HG02571 (cell line): Measurements from ENCODE around the gene NSD2.

Source experiments
- ATAC-seq: cut with Tn5 transposase; IDR thresholded peaks from one replicate; pipeline ENCODE4 v1.9.1; 2021; ENCODE audit warnings: mild to moderate bottlenecking, moderate library complexity; ENCODE audit not compliant: unreplicated experiment

Gene NSD2

DNA sequence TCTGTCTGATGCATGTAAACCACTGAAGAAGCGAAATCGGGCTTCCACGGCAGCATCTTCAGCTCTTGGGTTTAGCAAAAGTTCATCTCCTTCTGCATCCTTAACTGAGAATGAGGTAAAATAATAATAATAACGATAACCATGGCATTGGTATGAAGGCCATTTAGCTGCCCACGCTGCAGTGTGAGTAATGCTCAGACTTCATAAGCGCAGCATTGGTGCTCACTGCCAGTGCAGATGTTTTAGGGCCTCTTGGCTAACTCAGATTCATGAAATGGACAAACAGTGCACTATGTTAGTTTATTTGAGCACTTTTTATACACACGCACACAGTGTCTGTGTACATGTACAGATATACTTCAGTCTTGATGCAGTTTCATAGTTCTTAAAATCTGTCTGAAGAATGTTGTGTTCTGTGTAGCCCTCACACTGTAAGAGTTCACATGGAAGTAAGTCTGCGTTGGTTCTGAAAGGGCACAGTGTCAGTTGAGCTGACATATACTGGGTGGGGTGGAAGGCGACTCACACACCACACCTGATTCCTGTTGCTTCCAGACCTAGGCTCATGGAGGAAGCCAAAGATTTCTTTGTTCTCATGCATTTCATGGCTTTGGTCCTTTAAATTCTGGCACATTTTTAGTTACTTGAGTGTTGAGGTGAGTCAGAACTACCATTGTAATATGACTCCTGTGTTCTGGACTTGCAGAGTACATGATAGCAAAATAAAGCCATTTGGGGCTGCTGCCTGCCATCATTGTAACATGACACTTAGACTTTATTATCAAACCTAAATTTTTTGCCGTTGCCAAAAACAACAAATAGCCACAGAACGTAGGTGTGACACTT lies 68.7 kb downstream of the NSD2 start:
- ATAC-seq: no peak

DNA sequence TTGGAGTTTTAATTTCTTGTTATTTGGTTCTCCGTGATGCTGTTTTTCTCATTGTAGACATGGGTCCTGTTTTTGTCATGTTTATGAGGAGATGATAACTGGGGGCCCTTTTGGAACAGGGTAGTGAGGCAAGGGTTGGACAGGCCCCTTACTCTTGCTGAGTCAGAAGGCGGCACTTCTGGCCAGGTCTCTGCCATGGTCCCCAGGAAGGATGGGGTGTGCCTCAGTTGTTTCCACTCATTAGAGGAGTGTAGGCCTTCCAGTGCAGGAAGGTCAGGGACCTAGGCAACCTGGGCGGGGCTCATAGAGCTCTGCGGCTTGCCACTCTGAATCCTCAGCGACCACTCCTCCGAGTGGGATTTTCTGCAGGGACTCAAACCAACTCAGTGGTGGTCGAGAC lies 69.4 kb downstream of the NSD2 start:
- no peak for ATAC-seq

DNA sequence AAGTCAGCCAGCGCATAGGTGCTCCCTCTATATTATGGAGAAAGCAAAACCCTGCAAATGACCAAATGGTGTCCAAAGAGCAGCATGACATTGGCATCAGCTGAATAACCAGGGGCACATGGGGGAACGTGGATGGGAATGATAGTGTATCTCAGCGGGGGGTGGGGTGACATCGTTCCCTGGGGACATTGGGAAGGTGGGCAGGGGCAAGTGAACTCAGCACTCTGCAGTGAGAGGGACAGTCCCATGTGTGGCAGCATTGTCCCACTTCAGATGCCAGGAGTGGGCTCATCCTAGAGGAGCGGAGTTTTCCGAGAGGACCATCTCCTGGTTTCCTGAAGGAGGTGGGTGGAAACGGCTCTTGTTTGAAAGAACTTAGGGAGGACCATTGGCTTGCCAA lies 72.7 kb downstream of the NSD2 start:
- ATAC-seq: no peak

DNA sequence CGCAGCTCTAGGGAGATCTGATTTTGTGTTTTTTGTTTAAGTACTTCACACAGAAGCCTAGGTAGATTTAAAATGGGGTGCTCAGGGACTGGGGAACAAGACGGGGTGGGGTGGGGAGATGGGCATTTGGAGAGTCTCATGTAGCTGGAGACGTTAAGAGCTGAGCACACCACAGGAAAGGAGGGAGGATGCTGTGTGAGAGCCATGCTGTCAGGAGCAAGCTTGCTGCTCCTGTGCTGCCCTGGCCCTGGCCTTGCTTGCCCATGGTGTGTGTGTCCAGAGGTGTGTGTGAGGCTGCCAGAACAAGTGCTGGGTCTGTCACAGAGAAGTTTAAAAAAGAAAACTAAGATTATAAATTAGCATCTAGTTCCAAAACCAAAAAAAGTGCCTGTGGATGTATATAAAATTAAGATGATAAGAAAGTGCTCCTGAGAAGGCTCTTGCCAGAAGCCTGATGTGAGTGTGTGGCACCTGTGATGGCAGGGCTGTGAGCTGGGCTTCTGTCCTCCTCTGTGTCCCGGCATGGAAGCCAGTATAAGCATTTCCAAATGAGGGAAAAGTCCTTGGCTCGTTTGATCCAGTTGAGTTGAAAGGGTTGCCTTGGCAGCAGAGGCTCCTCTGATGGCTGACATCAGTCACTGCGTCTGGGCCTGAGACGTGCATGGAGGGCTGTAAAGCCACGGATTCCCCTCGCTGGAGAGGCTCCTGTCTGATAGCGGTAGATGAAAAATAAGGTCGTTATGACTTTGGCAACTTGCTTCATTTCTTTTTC lies 74.1 kb downstream of the NSD2 start:
- no peak for ATAC-seq

DNA sequence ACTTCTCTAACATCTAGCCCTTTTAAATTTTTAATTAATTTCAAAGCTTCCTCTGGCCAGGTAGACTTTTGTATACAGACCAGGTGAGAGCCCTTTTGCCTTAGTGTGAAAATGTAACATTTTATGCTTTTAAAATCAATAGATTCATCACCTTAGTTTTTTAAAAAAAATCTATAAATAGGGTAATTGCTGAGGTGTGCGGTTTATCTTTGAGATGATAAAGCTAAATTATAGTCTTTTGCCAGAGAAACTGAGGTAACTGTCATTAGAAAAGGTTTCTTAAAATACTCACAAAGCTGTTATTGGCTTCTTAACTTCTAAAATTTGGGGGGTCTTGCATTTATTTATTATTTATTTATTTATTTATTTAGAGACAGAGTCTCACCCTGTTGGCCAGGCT lies 74.7 kb downstream of the NSD2 start:
- no peak for ATAC-seq

DNA sequence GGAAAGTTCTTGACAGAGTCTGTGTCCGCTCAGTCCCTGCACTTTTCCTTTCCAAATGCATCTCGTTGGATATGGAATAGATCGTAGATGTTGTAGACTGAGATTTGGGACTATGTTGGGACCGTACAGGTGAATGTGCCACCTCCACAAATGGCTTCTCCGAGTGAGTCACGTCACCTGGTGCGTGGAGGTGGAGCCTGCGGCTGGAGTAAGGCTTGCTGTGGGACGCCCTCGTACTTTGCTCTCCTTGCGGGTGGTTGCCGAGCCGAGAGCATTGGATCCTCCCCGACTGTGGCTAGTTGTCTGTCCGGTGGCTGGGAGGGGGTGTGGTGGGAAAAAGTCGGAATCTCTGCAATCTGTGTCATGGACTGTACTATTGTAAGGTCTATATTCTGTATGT lies 77.0 kb downstream of the NSD2 start:
- ATAC-seq: no peak

DNA sequence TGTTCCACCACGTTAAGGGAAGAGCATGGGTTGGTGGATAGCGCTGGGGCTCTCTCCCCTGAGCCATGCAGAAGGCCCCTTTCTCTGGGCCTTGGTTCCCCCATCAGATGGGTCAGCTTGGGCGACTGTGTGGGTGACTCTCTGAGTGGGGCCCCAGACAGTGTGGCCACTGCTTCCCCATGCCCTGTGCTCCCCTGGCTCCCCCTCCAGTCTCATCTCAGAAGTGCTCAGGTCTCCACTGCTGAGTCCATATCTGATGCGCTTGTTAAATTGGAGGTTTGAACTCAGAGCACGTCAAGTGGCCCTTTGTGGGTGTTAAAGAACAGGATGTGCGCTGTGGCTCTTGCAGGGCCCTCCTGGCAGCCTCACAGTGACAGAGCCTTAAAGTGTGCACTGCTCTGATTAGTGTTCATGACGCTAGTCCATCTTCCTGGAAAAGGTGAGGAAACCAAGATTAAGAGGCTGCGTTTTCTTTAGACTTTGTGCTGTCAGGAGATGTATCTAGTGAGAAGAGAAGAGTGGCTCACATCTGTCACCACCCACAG lies 77.8 kb downstream of the NSD2 start:
- ATAC-seq: no peak

DNA sequence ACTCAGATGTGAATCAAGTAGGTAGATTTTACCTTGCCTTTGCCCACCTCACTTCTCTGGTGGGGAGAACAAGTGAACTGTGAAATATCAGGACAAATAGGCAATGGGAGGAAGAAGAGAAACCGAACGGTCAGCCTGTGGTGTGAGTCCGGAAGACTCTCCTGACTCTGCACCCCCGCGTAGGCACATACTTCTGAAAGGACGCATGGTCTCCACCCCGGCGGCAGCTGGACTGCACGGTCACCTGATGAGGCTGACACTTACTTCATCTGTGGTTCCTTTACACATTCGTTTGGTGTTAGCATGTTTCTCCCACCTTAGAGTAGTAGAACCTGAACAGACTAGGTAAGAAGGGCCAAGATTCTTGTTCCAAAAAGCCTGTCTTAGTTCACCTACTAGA lies 79.2 kb downstream of the NSD2 start:
- no peak for ATAC-seq

DNA sequence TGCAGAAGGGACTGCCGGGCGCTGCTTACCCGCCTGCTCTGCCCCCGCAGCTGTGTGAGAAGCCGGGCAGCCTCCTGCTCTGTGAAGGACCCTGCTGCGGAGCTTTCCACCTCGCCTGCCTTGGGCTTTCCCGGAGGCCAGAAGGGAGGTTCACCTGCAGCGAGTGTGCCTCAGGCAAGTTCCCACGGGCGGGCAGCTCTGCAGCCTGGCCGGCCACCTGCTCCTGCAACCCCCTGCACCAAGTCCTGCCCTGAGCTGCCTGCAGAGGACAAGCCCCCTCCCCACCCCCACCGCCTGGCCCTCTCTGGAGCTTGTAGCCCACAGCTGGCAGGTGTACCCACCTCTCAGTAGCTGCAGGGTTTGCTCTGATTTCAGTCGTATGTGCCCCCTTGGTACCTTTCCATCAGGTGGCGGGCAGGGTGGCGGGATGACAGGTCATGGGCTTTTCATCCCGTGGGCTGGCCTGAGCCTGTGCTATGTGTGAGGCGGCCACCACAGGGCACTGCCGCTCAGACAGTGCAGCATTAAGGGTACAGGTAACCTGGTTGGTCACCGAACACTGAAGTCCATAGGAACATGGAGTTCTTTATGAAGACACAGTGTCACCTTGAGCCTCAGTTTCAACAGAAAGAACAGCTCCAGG lies 81.0 kb downstream of the NSD2 start:
- ATAC-seq: no peak

DNA sequence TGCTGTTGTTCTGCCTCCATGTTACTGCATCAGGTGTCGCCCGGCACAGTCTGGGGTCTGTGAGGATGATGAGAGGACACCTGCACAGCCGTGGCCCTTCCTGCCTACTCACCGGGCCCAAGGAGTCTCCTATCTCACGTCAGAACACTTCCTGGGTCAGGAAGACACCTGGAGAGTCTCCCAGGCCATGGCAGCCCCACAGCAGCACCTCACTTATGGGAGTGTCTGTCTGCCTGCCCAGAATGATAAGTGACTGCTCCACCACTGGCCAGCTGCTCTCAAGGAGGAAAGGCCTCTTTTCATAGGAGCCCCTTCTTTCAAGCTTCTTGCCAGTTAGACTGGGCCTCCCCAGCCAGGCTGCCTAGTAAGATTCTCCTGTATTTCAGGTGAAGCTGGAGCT lies 81.5 kb downstream of the NSD2 start:
- ATAC-seq: no peak

DNA sequence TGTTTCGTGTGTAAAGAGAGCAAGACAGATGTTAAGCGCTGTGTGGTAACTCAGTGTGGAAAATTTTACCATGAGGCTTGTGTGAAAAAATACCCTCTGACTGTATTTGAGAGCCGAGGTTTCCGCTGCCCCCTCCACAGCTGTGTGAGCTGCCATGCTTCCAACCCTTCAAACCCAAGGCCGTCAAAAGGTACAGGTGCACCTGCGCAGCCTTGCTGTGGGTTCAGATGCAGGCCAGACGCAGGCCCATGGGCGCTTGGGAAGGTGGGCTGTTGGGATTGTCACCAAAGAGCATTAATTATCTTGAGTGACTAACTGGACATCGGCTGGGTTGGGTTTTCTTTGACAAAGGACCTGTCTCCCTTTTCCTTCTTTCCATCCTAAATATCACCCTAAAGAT lies 82.1 kb downstream of the NSD2 start:
- no peak for ATAC-seq

DNA sequence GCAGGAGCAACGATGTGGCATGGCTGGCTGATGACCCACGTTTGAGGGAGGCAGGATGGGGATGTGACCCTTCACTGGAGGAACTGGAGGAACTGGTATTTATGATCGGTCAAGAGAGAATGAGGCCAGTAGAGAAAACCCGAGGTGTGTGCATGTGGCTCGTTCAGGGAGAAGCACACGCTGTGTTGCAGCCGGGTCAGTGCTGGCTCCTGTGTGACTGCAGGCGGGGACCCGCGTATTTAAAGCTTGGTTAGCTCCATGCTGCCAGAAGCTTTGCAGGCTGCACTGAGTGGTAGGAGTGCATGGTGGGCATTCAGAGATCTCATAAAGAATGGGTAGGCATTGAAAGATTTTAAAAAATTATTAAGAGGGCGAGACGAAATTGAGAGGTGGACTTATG lies 85.4 kb downstream of the NSD2 start:
- no peak for ATAC-seq

DNA sequence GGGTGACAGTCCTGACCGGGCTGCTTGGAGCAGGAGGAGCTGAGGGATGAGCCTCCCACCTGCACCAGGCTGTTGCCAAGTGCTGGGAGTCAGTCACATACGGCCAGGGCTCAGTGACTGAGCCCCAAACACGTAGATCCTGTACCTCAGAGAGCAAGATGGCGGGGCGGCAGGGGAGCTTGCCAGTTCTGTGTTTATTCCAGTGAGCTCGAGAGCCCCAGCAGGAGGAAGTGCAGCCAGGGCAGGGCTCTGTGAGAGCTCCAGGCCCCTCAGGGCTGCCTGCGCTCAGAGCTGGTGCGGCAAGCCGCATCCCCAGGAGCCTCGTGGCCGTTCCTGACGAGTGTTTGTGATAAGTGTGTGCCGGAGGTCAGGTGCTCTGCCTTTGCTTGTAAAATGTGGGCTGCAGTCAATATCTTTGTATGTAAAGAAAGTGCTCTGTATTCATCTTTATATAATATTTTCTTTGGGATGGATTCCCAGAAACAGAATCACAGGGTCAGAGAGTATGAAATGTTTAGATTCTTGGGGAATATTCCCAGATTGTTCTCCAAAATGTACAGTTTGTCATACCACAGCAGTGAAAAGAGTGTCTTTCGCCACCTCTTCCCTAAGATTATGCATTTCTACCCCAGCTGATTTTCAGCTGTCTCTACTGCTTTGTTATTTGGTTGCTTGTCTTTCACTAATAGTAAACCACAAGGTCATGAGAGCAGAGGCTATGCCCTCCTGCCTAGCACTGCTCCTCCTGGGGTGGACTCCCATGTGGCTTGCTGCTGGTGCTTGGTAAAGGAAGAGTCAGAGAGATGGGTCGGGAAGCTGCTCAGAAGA lies 87.3 kb downstream of the NSD2 start:
- ATAC-seq: no peak

DNA sequence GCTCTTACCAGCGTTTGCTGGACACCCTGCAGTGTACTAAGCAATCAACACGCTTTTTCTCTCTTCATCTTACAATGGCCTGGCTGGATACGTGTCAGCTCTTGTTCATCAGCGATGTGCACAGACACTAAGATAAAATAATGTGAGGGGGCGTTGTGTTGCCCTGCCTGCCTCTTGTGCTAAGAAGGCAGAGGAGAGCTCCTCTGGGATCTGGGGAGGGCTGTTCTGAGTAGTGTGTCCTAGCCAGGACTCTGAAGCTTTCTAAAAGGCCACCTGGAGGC lies 87.9 kb downstream of the NSD2 start:
- ATAC-seq: no peak

DNA sequence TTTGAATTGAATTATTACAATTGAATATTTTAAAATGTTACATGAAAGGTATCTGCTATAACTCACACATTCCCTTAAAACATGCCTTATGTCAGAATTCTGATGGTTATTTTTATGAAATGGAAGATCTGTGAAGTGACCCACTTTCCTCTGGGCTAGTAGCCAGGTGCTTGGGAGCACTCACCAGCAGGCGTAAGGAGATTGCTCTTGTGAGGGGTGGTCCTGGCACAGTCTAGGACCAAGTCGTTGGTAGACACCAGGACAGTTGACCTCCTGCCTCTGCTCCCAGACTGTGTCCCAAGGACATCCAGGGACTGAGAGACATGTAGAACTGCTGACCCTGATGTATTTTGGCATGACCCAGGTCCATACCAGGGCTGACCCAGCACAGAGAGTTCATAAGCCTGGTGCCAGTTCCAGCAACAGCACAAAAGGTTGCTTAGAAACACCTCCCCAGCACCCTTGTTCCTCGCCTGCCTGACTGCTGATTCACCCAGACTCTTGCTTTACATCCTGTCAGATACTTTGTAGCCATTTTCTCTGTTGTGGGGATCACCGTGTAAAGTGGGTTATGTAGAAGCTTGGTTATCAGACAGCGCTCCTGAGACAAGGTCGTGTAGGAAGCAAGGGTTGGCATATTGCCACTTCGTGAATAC lies 89.1 kb downstream of the NSD2 start:
- no peak for ATAC-seq

DNA sequence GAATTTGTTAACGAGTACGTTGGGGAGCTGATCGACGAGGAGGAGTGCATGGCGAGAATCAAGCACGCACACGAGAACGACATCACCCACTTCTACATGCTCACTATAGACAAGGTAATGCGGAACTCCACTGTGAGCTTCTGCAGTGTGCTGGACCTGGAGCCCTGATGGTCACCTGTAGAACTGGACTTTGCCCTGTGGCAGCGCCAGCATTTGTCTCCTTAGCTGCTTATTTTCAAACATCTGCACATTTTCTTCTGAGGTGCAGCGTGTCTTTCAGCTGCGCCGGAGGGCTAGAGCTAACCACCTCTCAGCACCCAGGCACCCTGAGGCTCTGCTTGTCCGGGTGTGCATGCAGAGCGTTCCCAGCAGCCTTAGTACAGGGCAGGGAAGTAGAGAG lies 89.8 kb downstream of the NSD2 start:
- no peak for ATAC-seq

DNA sequence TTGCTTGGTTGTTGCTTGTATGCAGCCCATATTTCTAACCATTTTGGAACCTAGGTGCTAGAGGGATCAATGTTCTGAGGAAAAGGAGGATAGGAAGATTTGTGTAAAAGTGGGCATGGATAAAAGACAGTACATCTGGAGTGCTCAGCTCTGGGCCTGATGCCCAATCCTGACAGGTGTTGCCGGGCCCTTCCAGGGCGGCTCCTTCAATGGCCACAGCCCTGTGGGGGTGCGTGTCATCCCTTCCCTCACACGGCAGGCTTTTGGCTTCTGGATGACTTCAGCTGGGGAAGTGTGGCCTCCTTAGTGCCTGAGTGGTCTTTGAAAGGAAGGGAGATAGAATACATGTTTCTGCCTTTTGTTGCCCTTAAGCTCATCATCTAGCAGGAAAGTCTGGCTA lies 90.4 kb downstream of the NSD2 start:
- no peak for ATAC-seq

DNA sequence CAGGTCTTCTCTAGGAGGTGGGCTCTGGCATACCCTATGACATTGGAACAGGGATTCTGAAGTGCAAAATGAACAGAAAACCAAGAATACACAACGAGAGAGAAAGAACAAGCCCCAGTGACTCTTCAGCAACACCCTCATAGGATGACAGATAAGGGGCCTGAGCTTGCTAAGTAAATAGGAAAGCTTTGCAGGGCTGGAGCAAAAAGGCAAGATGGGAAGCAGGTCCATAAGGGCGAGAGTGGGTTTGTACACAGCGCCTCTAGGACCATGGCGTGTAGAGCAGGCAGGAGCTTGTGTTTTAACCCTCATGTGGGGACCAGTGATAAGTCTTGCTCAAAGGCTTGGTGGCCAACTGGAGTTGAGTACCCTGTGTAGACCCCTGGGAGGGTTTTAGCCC lies 91.8 kb downstream of the NSD2 start:
- no peak for ATAC-seq

DNA sequence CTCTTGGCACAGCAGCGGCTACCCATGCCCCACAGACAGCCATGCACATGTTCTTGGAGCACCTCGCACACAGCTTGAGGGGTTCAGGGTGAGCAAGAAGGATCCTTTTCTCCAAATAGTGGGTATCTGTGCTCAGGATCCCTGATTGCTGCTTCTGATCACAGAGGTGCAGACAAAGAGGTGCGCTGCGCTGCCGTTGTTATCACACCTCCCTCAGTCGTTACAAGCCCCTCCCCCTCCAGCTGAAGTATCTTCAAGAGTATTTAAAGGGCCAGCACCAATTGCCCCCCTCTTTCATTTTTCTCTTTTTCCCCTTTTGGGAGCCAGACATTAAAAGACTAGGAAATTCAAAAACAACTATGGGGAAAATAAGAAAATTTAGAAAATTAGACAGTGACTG lies 93.2 kb downstream of the NSD2 start:
- ATAC-seq: no peak

DNA sequence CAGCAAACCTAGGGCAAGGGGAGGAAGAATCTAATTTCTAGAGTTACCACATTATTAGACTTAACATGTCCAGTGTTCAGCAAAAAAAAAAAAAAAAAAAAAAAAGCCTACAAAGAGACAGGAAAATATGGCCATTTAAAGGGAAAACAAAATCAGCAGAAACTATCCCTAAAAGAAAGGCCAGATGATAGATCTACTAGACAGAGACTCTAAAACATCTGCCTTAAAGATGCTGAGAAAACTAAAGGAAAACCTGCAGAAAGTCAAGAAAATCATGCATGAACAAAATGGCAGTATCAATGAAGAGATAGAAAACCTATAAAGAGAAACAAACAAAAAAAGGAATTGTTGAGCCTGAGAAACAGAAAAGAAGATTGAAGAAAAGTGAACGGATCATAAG lies 93.8 kb downstream of the NSD2 start:
- ATAC-seq: no peak
